Neural crest cell (in vitro differentiated cells): Measurements from ENCODE around the gene CCDC149. TPM values are rescaled to one million over a fixed set of nuclear protein-coding genes. Genes with fewer than 3 reads are reported as not detected.

Source experiments
- DNase-seq: peaks from one replicate; pipeline ENCODE4 v3.0.0; 2021; ENCODE audit warnings: low read depth, mixed read lengths, low spot score
- H3K27ac Mint-ChIP-seq: one replicate; pipeline ENCODE4 v1.8.0; 2021; ENCODE audit warnings: mild to moderate bottlenecking, mixed read lengths; ENCODE audit not compliant: unreplicated experiment
- H3K27me3 Mint-ChIP-seq: 2 replicates; pipeline ENCODE4 v1.8.0; 2021; ENCODE audit warnings: low read depth, mild to moderate bottlenecking, mixed read lengths
- H3K36me3 Mint-ChIP-seq: 2 replicates; pipeline ENCODE4 v1.8.0; 2021; ENCODE audit warnings: low read depth, mild to moderate bottlenecking, mixed read lengths
- H3K4me1 Mint-ChIP-seq: 2 replicates; pipeline ENCODE4 v1.8.0; 2021; ENCODE audit warnings: mixed read lengths
- H3K4me3 Mint-ChIP-seq: one replicate; pipeline ENCODE4 v1.8.0; 2021; ENCODE audit warnings: mild to moderate bottlenecking, mixed read lengths
- H3K9me3 Mint-ChIP-seq: 2 replicates; pipeline ENCODE4 v1.8.0; 2021; ENCODE audit warnings: mixed read lengths
- total RNA-seq: library from RNA; stranded (reverse); gene quantifications from 2 replicates; pipeline ENCODE4 v1.2.1, GENCODE V29; 2021
- TF ChIP-seq, protein P1 (sequence below): fragments of 200-600 bp; sonication (generic); conservative IDR thresholded peaks from 2 replicates; pipeline ENCODE4 v1.5.0; 2021; ENCODE audit warnings: antibody characterized with exemption, mild to moderate bottlenecking

The CCDC149 gene
- total RNA-seq, 1 donor from 2014 or later: 11.9 TPM

DNA sequence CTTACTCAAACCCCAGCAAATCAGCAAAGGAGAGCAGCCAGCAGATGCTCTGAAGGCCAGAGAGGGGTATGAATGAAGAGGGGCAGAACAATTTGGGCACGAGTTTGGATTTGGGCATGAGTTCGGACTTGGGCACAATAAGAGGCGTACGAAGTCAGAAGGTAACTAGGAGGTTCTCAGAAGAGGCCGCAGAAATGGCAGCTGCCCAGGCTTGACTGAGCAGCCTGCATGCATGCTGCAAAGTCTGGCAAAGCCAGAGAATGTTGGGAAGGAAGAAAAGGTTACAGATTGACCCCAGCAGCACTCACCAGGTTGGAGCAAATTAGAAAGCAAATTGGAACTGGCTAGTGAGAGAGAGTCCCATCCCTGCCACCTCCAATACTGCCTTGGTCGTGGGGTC, 15.2 kb downstream of the CCDC149 start:
- Mint-ChIP-seq H3K4me1 (no peaks in the 10 kb centered on the region), H3K9me3 (no peaks in the 10 kb centered on the region), H3K27me3 (no peaks in the 10 kb centered on the region), H3K4me3 (no peak overlapping the region), H3K27ac (no peak overlapping the region), H3K36me3 (peaks cover 2% of the 10 kb centered on the region)
- TF ChIP-seq, protein P1, sequence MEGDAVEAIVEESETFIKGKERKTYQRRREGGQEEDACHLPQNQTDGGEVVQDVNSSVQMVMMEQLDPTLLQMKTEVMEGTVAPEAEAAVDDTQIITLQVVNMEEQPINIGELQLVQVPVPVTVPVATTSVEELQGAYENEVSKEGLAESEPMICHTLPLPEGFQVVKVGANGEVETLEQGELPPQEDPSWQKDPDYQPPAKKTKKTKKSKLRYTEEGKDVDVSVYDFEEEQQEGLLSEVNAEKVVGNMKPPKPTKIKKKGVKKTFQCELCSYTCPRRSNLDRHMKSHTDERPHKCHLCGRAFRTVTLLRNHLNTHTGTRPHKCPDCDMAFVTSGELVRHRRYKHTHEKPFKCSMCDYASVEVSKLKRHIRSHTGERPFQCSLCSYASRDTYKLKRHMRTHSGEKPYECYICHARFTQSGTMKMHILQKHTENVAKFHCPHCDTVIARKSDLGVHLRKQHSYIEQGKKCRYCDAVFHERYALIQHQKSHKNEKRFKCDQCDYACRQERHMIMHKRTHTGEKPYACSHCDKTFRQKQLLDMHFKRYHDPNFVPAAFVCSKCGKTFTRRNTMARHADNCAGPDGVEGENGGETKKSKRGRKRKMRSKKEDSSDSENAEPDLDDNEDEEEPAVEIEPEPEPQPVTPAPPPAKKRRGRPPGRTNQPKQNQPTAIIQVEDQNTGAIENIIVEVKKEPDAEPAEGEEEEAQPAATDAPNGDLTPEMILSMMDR: no peak
- DNase-seq: no peak

DNA sequence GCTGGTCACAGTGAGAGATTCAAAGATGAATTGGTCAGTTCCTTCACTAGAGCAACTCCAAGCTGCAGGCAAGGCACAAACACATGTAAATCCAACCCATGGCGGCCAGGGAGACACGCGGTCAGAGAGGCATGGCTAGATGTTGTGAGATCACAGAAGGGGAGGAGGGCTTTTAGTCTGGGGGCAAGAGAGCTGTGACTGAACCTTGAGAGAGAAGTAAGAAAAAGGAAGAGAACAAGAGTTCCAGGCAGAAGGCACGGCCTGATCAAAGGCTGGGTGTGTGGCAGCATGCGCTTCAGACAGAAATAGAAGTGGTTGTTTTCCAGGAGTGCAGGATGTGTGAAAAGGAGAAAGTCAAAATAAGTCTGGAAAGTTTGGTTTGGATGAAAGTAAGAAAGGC, 15.9 kb downstream of the CCDC149 start:
- TF ChIP-seq, protein P1: no peak
- Mint-ChIP-seq H3K36me3 (no peaks in the 10 kb centered on the region), H3K4me3 (no peak overlapping the region), H3K4me1 (no peaks in the 10 kb centered on the region), H3K27ac (no peak overlapping the region), H3K27me3 (no peaks in the 10 kb centered on the region), H3K9me3 (no peaks in the 10 kb centered on the region)
- no peak for DNase-seq

DNA sequence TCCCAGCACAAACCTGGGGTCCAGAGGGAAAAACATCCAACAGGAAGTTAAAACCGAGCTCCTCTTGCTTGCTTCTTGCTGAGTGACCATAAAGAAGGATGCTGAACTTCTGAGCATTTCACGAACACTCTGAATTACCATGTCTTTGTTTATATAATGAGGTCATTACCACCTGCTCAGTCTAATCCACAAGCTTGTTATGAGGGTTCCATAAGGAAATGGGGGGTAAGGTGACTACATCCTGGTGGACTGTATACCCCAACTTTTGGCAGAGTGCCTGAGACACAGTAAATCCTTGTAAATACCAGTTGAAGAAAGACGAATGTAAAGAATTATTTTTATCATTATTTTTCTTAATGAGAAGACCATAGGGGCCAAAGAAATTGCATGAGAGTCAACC, 16.8 kb downstream of the CCDC149 start:
- TF ChIP-seq, protein P1: no peak
- H3K27ac Mint-ChIP-seq: no peak overlapping the region
- H3K36me3 Mint-ChIP-seq: no peaks in the 10 kb centered on the region
- H3K9me3 Mint-ChIP-seq: no peaks in the 10 kb centered on the region
- H3K4me3 Mint-ChIP-seq: no peak overlapping the region
- H3K4me1 Mint-ChIP-seq: no peaks in the 10 kb centered on the region
- no peaks in the 10 kb centered on the region for H3K27me3 Mint-ChIP-seq
- DNase-seq: no peak

DNA sequence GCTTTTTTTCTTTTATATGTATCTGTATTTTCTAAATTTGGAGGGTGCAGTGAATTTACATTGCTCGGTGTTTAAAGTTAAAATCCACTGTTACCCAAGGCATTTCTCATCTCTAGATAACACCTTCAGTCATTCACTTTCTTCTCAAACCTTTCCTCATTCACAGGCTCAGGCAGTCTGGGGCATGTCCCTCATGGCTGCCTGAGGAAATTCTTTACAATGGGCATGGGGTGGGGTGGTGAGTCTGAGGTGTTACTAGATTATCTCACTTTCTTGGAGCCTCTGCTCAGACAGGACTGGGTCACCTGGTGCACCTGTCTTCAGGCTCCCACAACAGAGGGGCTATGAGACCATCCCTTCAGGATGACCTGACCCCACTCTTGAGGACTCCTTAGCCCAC, 17.4 kb downstream of the CCDC149 start:
- Mint-ChIP-seq H3K9me3 (no peaks in the 10 kb centered on the region), H3K36me3 (no peaks in the 10 kb centered on the region), H3K27ac (no peak overlapping the region), H3K27me3 (no peaks in the 10 kb centered on the region), H3K4me3 (no peak overlapping the region), H3K4me1 (no peaks in the 10 kb centered on the region)
- TF ChIP-seq, protein P1: no peak
- DNase-seq: no peak

DNA sequence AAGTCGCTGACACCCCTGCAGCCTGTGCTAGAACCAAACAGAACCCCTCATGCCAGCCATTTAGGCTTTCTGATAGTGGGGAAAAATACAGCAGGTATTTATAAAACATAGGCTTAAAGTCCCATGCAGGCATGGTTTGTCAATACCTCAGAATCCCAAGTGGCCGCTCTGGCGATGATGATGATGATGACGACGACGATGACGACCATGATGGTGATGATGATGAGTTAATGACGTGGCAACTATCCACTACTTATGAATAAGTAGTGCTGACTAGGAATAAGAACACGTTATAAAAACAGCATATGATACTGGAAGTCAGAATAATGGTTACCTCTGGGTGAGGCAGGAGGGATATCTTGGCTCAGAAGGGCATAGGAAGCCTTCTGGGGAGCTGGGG, 18.0 kb downstream of the CCDC149 start:
- no peak for DNase-seq
- TF ChIP-seq, protein P1: no peak
- H3K4me3 Mint-ChIP-seq: no peak overlapping the region
- H3K9me3 Mint-ChIP-seq: no peaks in the 10 kb centered on the region
- no peaks in the 10 kb centered on the region for H3K4me1 Mint-ChIP-seq
- H3K27me3 Mint-ChIP-seq: no peaks in the 10 kb centered on the region
- H3K36me3 Mint-ChIP-seq: no peaks in the 10 kb centered on the region
- no peak overlapping the region for H3K27ac Mint-ChIP-seq

DNA sequence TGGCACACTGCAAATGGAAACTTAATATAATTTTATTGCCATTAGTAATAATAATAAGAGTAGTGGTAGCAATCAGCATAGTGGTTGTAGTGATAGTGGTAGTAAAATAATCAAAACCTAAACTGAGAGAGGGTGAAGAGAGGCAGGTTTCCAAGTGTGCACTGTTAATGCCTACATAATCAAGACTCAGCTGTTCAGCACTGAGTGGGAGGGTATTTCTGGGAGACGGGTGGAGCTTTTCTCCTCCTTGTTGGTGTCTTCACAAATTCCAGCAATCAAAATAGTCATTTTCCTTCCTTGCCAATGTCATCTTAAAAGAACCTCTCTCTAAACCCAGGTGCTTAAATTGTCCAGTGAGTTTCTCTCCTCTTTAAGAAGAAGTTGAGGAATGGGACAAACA, 18.6 kb downstream of the CCDC149 start:
- TF ChIP-seq, protein P1: no peak
- H3K27ac Mint-ChIP-seq: no peak overlapping the region
- no peaks in the 10 kb centered on the region for H3K4me1 Mint-ChIP-seq
- H3K4me3 Mint-ChIP-seq: no peak overlapping the region
- H3K36me3 Mint-ChIP-seq: no peaks in the 10 kb centered on the region
- no peaks in the 10 kb centered on the region for H3K9me3 Mint-ChIP-seq
- H3K27me3 Mint-ChIP-seq: no peaks in the 10 kb centered on the region
- DNase-seq: no peak
